NCI-H446 (cell line): ENCODE results near the gene TRPC4AP.

Source experiments
- DNase-seq, 2 experiments: peaks; one replicate each; lab custom pipeline; 2025; lab: John Stamatoyannopoulos, UW

TRPC4AP gene

DNA sequence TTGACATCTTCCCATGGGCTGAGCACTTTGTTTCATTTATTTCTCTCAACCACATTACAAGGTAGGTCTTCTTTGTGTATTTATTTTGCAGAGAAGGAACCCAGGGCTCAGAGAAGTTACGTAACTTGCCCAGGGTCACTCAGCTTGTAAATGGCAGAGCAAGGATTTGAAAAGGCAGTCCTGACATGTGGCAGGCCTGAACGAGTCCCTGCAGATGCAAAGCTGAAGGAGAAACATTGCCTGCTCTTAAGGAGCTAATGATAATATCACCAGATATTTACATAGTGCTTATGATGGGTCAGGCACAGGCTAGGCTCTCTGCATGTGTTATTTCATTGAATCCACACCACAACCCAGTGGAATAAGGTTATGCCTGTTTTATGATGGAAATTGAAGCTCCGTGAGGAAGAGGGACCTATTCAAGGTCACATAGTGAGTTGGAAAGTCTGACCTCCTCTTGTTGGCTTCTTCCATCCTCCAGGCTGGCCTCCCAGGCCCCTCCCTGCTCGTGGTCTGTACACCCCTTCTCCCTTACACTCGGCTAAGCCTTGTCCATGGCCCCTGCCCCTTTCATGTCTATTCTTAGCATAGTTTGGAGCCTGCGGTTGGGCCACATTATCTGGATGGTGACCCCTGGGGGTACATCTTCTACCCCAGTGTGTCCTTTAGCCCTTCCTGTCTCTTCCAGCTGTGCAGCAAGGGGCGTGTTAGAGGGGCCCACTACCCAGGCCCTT lies 124.4 kb downstream of the TRPC4AP start:
- no peak for DNase-seq

DNA sequence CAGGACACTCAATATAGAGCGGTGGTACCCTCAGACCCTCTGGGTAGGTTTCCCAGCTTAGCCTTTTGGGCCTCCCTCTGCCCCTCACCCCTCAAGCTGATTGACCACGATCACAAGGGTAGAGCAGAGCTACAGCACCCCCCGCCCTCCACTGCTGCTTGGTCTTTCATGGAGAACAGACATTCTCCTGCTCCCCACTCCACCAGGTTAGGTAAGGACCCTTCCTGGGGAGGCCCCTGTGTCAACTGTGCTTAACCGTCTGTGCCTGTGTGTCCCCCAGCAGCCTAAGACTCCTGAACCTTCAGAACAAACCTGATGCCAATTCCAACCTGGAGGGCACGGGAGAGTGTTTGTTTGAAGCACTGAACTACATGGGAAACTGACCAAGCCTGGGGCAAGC lies 125.2 kb downstream of the TRPC4AP start:
- no peak for DNase-seq

DNA sequence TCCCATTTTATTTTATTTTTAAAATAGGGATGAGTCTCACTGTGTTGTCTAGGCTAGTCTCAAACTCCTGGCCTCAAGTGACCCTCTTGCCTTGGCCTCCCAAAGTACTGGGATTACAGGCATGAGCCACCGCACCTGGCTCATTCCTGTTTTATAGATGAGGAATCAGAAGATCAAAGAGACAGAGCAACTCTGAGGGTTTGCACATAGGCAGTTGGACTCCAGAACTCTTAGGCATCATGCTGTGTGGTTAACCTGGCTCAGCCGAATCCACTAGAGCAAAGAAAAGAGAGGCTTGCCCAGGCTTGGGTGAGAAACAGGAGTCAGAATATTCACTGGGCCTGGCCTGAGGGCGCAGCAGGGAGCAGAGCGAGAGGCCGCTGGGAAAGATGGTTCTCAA lies 127.6 kb downstream of the TRPC4AP start:
- DNase-seq: no peak

DNA sequence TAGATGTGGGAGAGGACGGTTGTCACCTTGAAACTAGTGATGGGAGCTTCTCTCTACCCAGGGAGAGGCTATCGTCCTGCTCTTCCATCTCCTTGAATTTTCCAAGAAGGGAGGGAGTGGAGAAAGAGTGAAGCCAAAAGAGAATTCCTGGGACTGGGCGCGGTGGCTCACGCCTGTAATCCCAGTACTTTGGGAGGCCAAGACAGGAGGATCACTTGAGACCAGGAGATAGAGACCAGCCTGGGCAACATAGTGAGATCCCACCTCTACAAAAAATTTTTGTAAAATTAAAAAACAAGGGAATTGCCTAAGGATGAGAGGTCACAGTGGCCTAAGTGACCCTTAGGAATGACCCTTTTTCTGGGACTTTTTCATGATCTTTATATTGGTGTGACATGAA lies 128.1 kb downstream of the TRPC4AP start:
- no peak for DNase-seq

DNA sequence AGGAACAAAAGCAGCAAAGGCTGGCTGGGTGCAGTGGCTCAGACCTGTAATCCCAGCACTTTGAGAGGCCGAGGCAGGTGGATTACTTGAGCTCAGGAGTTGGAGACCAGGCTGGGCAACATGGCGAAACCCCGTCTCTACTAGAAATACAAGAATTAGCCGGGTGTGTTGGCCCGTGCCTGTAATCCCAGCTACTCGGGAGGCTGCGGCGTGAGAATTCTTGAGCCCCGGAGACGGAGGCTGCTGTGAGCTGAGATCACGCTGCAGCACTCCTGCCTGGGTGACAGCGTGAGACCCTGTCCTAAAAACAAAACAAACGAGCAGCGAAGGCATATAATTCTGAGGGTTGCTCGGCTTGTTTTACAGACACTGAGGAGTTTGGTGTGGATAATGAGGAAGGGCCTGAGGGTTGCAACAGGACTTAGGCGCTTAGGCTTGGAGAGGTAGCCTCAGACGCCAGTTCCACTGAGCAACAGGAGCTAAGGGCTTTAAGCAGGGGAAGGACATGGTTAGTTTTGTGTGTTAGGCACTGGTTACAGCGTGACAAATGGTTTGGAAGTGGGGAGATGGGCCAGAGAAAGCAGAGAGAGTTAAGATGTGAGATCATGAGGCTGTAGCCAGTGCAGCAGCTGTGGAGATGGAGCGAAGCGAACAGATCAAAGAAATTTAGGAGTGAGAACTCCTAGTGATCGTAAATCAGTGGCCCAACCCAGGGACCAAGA lies 135.7 kb downstream of the TRPC4AP start:
- no peak for DNase-seq

DNA sequence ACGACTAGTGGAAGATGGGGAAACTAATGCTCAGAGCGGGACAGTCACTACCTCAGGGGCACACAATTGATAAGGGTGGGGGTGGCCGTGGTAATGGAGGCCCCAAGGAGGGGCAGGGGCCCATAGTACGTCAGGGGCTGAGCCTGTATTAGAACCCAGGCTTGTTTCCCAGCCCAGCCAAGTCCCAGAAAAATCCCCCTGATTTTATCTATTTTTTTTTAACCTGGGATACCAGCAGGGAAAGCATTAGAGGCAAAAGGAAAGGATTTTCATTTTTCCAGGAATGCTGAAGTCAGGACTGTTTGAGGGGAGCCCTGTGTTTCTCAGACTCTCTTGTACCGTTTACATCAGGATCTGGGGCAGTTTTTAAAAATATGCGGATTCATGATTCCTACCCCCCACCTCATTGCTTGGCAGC lies 136.6 kb downstream of the TRPC4AP start:
- no peak for DNase-seq

DNA sequence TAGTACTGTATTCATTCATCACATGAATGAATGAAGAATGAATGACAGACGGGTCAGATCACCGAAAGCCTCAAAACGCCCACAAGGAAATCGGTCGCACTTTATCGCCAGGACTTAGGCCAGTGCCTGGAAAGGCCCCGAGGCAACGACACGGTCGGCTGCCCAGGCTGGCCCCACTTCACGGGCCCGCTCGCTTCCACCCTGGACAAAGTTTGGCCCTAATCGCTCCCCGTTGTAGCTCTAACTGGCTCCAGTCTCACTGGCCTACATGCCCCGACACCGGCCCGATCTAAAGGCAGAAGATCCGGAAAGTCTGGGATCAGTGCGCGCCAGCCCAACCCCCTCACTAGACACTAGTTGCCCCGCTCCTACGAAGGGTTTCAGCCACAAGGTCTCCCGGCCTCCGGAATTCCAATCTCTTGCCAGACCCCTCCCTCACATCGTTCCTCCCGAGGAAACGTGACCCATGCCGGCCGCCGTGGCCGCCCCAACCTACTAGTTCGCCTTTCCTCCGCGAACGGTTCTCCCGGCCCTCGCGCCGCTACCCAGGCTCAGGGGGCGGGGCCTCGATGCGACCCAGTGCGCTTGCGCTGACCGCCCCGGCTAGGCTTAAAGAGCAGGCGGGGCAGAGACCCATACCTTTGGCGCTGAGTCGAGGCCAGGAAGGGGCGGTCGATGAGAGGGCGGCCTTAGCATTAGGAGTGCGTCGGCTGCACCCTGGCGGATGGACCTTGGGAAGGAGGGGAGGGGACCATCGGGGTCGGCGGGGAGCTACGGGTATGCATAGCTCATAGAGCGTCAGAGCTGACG lies 137.2 kb downstream of the TRPC4AP start, which contains the start of the genes GSS and MYH7B:
Gene GSS, minus strand, starts transcription at position 576 of the 810 bp plus-strand sequence. CDS start 3,954 bp downstream, outside the sequence.
Gene MYH7B, plus strand, starts transcription at position 638 of the 810 bp plus-strand sequence. CDS start 22,138 bp downstream, outside the sequence.
- peak; percentile 95 to 98 for DNase-seq

DNA sequence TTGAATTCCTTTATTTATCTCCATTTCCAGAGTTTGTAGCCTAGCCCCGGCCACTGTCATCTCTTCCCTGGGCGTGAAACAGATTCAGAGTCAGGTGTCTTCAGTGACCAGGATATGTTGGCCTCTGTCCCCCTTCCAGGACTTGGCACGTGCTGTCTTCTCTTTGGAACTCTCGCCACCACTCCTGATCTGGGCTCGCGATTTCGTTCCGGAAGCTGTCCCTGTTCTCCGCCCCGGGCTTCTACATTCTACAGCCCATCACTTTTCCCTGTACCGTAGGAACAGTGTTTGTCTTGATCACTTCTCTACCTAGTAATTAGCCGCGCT lies 137.7 kb downstream of the TRPC4AP start:
- DNase-seq: peak in 1 of 2 experiments; percentile 36

DNA sequence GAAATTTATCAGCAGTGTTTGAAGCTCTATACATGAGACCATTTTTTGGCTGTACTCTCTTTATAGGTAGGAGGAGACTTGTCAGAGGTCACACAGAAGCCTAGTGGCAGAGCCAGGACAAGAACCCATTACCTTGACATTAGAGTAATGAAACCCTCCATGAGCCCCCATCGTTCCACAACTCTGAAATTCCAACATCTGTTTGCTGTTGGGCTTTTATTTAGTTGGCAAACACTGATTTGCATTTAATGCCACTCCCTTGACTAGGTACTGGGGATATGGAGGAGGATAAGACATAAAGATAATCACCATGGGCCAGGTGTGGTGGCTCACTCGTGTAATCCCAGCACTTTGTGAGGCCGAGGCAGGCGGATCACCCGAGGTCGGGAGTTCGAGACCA lies 138.6 kb downstream of the TRPC4AP start:
- DNase-seq: no peak

DNA sequence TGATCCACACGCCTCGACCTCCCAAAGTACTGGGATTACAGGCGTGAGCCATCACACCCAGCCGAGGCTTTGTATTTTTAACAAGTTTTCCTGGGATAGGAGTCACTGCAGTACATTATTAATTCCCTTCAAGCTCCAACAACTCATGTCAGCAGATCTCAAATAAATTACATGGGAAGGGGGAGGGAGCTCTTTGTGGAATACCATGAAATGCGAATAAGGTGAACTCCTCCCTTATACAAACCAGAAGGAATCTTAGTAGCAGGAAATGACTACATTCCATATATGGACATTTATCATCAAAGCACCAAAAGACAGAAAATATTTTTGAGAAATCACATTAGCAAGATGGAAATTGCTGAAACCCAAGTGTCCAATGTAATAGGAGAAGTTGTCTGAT lies 139.9 kb downstream of the TRPC4AP start:
- no peak for DNase-seq
